GM18499 (cell line): ENCODE results near the gene DCDC1.

Experiments used
- ATAC-seq: cut with Tn5 transposase; IDR thresholded peaks from one replicate; pipeline ENCODE4 v1.9.1; 2021; ENCODE audit warnings: moderate number of reproducible peaks; ENCODE audit not compliant: insufficient read depth, unreplicated experiment

The DCDC1 gene

DNA sequence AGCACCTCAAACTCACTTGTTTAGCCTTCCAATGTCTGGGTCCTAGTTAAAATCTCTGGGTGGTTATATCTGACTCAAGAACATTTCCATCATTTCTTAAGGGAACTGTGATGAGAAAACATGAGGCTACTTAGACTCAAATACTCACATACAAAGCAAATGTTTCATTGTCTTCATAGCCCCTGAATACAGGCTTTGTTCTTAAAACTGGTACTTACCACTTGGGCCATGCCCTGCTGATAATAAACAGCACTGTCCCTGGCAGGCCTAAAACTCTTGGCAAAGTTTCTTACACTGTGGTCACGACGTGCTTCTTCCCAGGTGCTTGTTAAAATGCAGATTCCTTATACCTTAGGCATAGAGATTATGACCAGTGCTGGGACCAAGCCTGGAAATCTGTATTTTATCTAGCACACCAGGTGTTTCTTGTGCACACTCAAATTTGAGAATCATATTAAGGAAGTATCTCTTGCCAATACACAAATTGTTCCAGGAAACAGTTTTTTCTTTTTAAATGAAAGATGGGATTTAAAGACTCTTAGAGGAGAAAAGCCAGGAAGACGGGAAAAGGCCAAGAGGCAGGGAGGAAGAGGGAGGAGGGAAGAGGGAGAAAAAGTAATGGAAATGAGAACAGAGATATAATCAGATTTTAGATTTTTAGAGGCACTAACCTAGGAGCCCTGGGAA lies 495.5 kb downstream of the DCDC1 start:
- no peak for ATAC-seq

DNA sequence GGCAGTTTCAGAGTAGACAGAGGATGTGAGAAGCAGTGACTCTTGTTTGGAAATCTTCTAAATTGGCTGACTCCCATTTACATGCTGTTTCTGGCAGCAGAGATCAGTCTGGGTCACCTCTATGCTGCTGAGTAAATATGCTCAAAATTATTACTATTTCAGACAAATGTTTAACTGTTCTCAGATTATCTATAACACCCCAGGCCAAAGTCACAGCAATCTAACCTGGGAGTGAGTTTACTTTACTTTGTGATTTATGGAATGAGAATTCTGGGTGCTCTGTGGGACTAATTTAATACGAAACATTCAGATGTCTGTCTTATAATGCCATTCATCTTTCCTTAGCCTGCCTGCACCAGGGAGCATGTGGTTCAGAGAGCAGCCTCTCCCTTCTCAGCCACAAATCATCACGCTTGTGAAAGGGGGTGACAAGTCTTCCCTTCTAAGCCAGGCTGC lies 500.9 kb downstream of the DCDC1 start:
- no peak for ATAC-seq

DNA sequence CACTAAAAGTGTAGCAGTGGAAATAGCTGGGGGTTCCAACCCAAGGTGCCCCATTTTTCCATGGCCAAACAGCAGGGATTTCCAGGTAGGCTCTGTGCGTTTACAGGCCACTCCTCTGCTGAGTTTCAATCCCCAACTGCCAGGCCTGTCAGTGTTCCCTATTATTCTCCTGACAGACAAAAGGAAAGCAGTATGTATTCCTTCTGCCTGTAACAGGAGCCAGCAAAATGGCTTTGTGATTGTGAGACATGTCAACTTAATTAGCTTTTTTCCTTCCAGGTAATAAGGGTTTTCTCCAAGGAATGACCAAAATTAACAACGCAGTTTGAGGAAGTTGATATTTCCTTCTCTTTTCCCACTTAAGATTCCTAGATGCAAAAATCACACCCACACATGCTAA lies 506.3 kb downstream of the DCDC1 start:
- ATAC-seq, result no peak

DNA sequence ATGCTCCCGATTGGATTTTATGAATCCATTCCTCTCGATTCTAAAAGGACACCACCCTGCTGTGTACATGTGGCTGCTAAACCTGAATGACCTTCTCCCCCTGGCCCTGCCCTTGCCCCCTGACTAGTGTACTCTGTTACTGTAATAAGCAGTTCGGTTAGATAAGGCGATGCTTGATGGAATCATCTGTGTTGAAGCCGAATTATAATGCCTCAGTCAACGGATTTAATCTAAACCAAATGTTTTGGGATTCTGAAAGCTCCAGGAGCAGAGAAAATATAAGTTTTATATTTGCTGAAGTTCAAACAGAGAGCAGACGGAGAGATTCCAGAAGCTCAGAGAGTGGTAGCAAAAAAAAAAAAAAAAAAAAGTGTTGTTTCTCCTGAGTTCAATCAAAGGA lies 508.0 kb downstream of the DCDC1 start:
- no peak for ATAC-seq

DNA sequence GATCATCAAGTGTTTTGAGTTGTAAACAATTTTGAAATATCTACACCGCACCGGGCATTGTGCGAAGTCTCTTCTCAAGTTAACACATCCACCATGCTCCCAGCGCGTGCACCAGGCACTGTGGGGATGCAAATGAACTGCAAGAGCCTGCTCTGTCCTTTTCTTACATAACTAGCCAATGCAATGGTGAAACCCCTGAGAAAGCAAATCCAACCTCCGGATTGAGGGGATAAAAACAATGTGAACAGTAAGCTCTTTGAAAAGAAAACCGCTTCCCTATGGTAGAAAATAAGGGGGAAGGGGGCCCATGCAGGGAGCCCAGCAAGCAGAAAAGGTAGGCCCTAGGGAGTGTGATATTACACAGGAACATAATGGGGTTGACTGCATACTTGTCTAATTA lies 508.5 kb downstream of the DCDC1 start:
- no peak for ATAC-seq

DNA sequence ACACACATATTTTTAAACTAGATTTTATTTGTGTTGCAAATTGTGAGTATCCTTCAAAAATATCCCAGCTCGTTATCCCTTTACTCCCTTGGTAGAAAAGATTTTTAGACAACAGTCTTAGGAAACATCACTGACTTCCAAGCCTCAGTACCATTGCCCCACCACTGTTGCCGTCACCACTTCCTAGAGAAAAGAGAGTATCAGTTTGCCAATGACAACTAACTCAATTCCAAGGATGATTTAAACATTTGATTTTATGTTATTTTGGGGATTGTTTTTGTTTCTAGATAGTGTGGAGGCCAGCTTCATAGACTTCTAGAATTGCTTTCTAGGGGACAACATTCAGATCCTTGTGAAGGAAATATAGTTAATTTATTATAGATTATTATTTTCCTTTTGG lies 509.4 kb downstream of the DCDC1 start:
- ATAC-seq, result no peak

DNA sequence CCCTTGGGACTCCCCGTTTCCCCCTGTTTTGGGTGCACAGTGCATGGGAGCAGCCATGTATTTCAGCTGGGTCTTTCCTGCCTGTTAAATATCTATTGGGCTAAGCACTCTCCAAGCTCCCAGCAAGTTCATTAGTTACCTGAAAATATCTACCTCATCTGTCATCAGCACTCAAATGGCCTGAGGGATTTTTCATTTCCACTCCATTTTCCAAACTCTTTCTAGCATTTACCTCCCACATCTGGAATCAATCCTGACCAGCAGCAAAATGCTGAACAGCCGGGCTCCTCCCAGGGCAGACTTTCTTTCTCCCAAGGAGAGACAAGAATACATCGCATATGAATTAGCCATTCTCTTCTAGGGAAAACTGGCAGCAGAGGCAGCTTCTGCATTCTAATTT lies 509.9 kb downstream of the DCDC1 start:
- ATAC-seq, result no peak

DNA sequence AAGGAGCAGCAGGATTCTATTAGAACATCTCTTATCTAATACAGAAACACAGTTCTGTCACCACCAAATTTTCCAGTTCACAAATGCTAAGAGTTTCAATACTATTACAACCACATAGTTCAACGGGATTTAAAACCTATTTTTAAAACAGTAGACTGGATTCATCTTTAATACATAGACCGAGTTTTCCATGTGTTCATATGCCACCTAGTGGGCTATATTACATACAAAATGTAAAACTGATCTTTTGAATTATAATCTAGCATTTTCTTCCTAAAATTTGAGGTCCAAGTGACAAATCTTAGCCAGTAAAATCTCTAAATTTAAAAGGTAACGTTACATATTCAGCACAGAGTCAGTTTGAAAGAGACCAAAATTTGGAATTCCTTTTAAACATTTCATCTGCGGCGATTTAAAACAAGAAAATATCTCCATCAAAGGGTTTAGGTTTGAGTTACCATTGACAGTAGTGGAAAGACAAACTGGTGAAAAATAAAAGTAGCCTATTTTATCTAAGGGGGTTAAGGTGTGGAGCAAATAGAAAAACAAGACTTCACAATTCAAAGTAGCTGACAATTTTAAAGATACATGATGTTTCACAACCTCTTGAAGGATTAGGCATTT lies 514.0 kb downstream of the DCDC1 start:
- ATAC-seq, result no peak

DNA sequence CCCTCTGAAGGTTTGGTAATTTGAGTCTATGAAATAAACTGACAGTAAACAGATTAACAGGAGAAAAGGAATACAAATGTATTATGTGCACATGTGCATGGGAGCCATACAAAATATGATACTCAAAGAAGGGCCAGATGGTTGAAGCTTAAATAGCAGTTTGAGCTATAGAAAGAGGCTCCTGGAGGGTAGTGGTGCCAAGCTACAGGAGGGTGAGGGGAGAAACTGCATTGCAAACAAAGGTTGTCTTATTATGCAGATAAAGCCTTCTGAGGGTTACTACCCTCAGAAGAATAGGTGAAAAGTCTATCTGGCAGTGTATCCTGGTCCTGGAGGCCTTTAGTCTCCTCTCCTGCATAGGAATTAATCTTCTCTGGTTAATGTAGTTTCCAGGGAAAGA lies 516.1 kb downstream of the DCDC1 start:
- no peak for ATAC-seq

DNA sequence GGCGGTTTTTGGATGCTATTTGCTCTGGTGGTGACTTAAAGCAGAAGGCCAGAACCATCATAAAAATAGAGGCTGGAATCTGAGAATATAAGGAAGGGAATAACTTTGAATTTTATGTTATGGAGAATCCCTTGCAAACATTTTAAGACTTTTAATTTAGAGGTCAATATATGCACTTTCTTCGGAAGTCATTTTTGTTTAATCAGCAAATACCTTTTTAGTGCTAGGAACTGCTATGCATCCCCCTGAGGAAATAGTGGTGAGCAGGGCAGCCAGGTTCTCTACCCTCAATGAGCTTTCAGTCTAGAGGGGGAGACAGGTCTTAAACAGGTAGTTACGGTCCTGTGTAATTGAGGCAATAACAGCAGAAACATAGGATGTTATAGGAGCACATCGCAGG lies 516.9 kb downstream of the DCDC1 start:
- ATAC-seq, result no peak

DNA sequence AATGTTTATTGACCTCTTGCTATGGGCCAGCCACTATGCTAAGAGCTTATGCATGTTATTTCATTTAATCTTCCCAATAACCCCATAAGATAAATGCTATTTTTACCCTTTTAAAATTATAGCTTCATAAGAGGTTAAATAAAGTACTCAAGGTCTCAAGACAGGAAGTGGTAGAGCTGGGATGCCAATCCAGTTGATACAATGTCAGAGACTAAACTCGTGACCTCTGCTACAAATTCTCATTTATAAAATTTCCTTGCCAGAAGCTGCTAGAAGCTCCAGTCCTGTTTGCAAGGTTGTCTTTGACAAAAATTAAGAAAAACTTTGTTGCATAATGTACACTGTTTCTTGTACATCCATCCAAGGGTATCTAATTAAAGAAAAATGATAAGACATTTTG lies 517.4 kb downstream of the DCDC1 start:
- ATAC-seq, result no peak

DNA sequence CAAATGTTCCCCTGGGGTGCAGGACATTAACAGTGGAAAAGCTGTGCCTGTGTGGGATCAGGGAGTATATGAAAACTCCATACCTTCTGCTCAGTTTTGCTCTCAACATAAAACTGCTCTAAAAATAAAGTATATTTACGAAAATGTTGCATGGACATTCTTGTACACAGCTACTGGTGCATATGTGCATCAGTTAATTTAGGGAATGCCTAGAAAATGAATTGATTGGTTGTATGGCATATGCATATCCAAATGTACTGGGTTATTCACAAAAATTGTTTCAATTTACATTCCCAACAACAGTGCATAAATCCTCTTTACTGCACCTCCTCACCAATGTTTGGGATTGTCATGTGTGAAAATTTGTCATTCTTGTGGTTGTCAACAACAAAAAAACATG lies 532.3 kb downstream of the DCDC1 start:
- no peak for ATAC-seq

DNA sequence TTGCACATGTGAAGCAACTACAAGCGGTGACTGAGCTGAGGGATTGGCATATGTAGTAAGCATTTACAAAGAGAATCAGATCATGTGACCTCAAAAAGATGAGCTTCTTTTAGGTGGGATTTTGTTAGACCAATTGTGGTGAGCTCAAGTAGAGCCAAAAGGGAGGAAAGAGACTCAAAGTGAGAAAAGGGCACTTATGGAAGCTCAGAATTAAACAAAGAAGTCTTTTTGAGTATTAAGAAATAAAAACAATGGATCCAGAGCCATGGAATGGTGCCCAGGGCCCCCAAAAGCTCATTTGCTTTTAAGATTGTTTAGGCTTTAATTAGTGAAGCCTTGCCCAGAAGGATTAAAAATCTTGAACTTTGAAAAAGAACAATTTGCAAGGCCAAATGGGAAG lies 536.7 kb downstream of the DCDC1 start:
- ATAC-seq, result no peak

DNA sequence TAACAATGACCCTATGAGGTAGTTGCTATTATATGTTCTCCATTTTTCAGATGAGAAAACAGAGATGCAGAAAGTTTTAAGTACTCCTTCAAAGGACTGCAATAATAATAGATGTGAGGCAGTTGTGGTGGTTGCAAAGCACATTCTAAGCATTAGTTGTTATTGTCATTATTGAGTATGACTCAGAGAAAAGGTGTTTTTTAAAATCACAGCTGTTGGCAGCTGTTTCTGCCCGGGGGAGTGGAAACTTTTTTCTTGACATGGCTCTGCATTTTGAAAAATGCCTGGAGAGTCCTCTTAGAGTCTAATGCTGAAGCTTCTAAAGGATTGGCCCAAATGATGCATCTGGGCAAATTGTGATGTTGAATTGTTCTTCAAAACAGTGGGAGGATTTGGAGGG lies 538.9 kb downstream of the DCDC1 start:
- no peak for ATAC-seq

DNA sequence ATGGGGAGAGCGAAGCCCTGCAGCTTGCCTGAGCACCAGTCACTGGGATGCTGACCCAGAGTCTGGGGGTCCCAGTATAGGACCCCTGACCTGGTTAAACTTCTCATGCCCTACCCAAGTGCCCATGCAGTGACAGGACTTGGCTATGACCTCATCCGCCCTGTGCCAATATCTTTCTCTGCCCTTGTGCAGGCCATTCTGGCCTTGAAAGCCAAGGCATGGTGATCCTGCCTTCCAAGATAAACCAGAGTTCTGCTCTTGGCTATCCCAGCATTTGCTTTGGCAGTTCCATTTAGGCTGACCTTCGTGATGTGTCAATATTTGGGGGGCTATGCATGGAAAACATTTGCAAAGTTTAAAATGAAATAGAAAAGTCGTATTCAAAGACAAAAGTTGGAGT lies 542.6 kb downstream of the DCDC1 start:
- ATAC-seq, result no peak

DNA sequence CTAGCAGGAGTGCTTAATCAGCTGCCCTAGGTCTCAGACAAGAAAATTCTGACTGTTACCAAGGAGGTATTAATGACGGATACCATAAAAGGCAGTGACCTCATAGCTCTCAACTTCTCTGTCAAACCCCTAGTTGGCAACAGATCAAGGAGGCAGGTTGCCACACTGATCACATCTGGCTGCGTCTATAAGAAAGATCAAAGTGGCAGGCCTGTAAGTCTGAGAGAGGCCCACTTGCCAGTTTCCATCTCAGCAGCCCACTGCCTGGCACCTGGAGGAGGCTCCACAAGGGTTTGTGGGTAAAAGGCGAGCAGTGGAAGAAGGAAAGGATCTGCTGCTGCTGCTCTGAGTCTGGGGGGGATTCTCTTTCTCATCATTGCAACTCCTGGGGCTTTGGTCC lies 543.8 kb downstream of the DCDC1 start:
- ATAC-seq, result no peak

DNA sequence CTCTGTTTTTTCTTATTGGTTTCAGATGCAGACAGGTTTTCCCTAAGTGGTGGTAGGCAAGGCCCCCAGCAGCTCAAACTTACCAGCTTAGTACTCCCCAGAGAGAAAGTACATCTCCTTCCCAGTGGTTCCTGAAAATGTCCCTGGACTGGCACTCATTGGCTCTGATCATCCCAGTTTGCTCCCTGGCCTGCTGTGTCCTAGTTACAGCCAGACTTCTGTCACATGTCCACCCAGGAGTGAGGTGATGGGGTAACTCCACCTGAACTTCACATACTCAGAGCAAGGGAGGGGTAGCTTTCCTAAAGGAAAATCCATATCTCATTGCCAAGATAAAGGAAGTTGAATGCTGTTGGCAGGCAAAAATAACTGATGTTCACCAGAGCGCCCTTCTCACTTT lies 546.4 kb downstream of the DCDC1 start:
- no peak for ATAC-seq

DNA sequence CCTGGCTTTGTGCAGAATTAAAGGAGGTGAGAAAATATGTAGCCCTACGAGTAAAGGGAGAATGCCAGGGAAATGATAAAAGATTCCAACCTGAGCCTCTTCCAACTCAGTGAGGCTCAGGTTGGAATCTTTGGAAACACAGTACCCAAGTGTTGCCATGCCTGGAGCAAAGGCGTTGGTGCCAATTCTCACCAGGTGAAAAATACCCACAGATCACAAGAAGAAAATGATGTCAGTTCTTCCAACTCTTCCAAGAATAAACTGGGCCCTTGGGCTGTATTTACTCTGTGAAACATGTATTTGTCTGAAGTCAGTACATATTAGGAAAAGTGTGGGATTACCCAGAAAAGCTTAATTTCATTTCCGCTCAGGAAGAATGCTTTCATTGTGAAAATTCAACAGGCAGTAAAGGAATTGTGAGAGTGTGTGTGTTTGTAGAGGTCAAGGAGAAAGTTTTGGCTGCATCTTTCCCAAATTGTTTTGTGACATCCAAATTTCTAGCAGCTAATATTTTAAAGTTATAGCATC lies 548.0 kb downstream of the DCDC1 start:
- ATAC-seq, result no peak

DNA sequence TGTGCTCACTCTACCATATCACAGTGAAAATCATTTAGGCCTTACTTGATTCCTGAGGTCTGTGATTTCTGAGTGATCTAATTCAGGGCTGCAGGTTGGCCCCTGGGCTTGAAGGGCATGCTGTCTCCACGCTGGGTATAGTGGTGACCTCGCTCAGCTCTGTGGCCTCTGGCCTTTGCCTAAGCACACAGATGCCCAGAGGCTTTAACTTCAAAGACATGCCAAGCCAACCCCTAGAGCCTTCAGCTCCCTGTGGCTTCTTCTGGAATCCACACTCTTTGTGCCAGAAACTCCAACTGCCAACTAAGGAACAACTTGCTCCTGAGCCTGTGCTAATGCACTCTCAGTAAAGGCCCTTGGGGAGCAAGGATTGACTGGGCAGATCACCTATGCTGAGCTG lies 550.8 kb downstream of the DCDC1 start:
- ATAC-seq, result no peak

DNA sequence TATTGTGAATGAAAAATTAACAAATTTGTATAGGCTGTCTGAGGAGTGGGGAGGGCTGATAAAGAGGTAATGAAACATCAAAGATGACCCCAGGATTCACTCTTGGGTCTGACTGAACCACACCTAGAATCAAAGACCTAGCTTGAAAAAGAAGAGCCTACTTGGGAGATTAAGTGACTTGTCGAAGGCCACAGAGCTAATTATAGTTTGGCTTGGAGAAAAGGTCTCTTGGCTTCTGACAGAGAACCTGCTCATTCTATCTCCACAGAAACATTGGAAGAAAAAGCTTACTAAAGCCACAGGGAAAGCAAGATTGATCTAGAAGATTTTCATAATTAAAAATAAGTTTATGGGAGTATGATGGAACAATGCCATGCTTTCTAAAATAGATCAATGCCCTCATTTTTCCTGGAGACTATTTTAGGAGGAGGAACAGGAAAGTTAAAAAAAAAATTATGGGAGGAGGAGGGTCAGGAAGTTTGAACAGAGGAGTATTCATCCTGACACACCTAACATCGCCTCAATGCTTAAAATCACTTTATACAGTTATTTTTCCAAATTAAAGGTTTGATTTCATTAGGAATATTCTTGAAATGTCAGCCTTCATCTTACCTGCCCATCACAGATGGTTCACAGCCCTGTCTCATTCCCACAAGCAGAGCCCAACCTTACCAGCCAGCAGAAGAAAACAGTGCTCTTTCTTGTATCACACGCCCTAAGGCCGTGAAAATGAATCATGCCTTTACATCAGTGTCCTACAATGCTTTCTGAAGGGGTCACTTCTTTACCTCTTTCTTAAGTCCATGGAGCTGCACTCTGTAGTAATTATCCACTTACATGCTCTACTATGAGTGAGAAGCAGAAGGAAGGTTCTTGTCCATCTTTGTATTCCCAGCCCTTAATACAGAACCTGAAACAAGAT lies 552.3 kb downstream of the DCDC1 start:
- no peak for ATAC-seq

DNA sequence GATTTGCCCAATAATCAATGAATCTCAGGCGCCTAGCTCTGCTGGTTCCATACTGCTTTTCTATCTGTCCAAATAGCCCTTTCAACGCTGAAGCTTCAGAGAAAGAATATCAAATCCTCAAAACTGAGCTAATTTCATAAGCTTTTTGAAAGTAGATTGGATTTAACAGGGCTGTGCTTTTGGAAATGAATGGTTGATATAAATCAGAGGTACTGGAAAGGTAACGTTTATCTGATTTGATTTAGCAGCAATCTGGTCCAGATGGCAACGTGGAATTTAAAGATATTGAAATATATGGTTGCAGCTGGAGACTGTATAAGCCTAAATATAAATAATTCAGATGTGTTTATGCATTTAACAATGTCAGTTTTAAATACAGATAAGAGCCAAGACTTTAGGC lies 553.9 kb downstream of the DCDC1 start:
- ATAC-seq, result no peak
